ENCODE measurements around the gene ZNHIT6.

The ZNHIT6 gene

GRCh38 chr1:85655315-85655714, 52.9 kb downstream of the ZNHIT6 start:
- Histone ChIP-seq H3K4me3 (ENCODE audit: low read depth, low read length, poor library complexity, severe bottlenecking) (no peak overlapping the region), H3K4me1 (ENCODE audit: insufficient read depth, low read length, severe bottlenecking) (no peaks in the 10 kb centered on the region), H3K36me3 (ENCODE audit: insufficient read depth, low read length) (peaks cover 45% of the 10 kb centered on the region), H3K27ac (ENCODE audit: low read depth, low read length, poor library complexity, severe bottlenecking) (no peak overlapping the region), H4K20me1 (ENCODE audit: insufficient read depth, low read length) (no peaks in the 10 kb centered on the region), H3K27me3 (ENCODE audit: insufficient read depth, low read length) (no peaks in the 10 kb centered on the region), H3F3A (ENCODE audit: insufficient read depth, low read length) (no peaks in the 10 kb centered on the region), H2AFZ (ENCODE audit: low read length) (no peak overlapping the region), H3K9me3 (ENCODE audit: low read length) (no peaks in the 10 kb centered on the region), H3K9ac (ENCODE audit: low read length) (no peak overlapping the region), H3K9me2 (ENCODE audit: low read depth, low read length) (no peaks in the 10 kb centered on the region), H3K79me2 (ENCODE audit: insufficient read depth, low read length) (no peaks in the 10 kb centered on the region), H3K4me2 (ENCODE audit: low read length) (no peak overlapping the region)
- TF ChIP-seq CTCF (IDR thresholded peaks at IDR 0.05; ENCODE audit: low read length): no peak
- no peak for TF ChIP-seq EZH2 (IDR thresholded peaks at IDR 0.05; ENCODE audit: borderline replicate concordance, low read length)

- Histone ChIP-seq H3K4me1 (ENCODE audit: insufficient read depth, low read length, severe bottlenecking) (no peaks in the 10 kb centered on the region), H3K36me3 (ENCODE audit: insufficient read depth, low read length) (peaks cover 55% of the 10 kb centered on the region), H3K9ac (ENCODE audit: low read length) (no peak overlapping the region), H3K4me2 (ENCODE audit: low read length) (no peak overlapping the region), H4K20me1 (ENCODE audit: insufficient read depth, low read length) (no peaks in the 10 kb centered on the region), H3K4me3 (ENCODE audit: low read depth, low read length, poor library complexity, severe bottlenecking) (no peak overlapping the region), H3K9me2 (ENCODE audit: low read depth, low read length) (no peaks in the 10 kb centered on the region), H3F3A (ENCODE audit: insufficient read depth, low read length) (no peaks in the 10 kb centered on the region), H3K79me2 (ENCODE audit: insufficient read depth, low read length) (no peaks in the 10 kb centered on the region), H3K27me3 (ENCODE audit: insufficient read depth, low read length) (no peaks in the 10 kb centered on the region), H3K9me3 (ENCODE audit: low read length) (peaks cover 1% of the 10 kb centered on the region; the same call in 1 of the 2 replicates), H3K27ac (ENCODE audit: low read depth, low read length, poor library complexity, severe bottlenecking) (no peak overlapping the region), H2AFZ (ENCODE audit: low read length) (no peak overlapping the region)
- no peak for TF ChIP-seq EZH2 (IDR thresholded peaks at IDR 0.05; ENCODE audit: borderline replicate concordance, low read length)
- TF ChIP-seq CTCF (IDR thresholded peaks at IDR 0.05; ENCODE audit: low read length): no peak
Measured at GRCh38 chr1:85654066-85654782, 54.0 kb downstream of the ZNHIT6 start.

GRCh38 chr1:85652327-85652726, 55.9 kb downstream of the ZNHIT6 start:
- Histone ChIP-seq H3F3A (ENCODE audit: insufficient read depth, low read length) (no peaks in the 10 kb centered on the region), H3K9me3 (ENCODE audit: low read length) (peaks cover 5% of the 10 kb centered on the region; the same call in 1 of the 2 replicates), H3K9ac (ENCODE audit: low read length) (no peak overlapping the region), H3K36me3 (ENCODE audit: insufficient read depth, low read length) (peaks cover 60% of the 10 kb centered on the region), H3K4me3 (ENCODE audit: low read depth, low read length, poor library complexity, severe bottlenecking) (no peak overlapping the region), H3K27ac (ENCODE audit: low read depth, low read length, poor library complexity, severe bottlenecking) (no peak overlapping the region), H3K9me2 (ENCODE audit: low read depth, low read length) (no peaks in the 10 kb centered on the region), H3K4me2 (ENCODE audit: low read length) (no peak overlapping the region), H3K4me1 (ENCODE audit: insufficient read depth, low read length, severe bottlenecking) (no peaks in the 10 kb centered on the region), H4K20me1 (ENCODE audit: insufficient read depth, low read length) (no peaks in the 10 kb centered on the region), H3K79me2 (ENCODE audit: insufficient read depth, low read length) (no peaks in the 10 kb centered on the region), H3K27me3 (ENCODE audit: insufficient read depth, low read length) (no peaks in the 10 kb centered on the region), H2AFZ (ENCODE audit: low read length) (no peak overlapping the region)
- TF ChIP-seq EZH2 (IDR thresholded peaks at IDR 0.05; ENCODE audit: borderline replicate concordance, low read length): no peak
- no peak for TF ChIP-seq CTCF (IDR thresholded peaks at IDR 0.05; ENCODE audit: low read length)

Data from OCI-LY1 (cell line).